ENCODE data around the gene POLR3C.

POLR3C gene

DNA sequence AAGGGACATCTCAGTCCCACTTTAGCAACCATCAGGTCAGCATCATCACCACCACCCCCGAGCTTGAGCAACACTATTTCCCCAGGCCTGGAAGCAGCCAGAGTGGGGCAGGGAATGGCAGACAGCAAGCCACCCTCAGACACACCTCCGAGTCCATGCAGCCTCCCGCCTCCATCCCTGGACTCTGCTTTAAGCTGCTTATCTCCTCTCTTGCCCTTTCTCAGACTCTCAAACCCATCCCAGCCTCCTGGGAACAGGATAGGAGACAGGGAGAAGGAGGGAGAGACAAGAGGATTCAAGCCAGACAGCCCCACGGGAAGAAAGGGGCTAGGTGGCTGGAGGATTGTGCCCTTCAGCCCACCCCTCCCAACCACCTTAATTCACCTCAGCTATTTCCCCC is 33.2 kb downstream of the POLR3C start:
- Histone ChIP-seq H3K9ac (ENCODE audit: insufficient read length) (no peak overlapping the region), H3K27ac (no peak overlapping the region), H3K9me3 (ENCODE audit: low read depth, low read length) (no peaks in the 10 kb centered on the region), H3K4me3 (no peak overlapping the region), H3K36me3 (ENCODE audit: insufficient read depth, low read length) (peaks cover 28% of the 10 kb centered on the region; the same call in 1 of the 2 replicates)
- DNase-seq (ENCODE audit: low read depth, low spot score), result no peak
- TF ChIP-seq POLR2AphosphoS5 (IDR thresholded peaks at IDR 0.05; ENCODE audit: borderline replicate concordance, low read depth, low read length), result no peak
- no peak for TF ChIP-seq FOXP2 (optimal IDR thresholded peaks at IDR 0.05; ENCODE audit: control extremely low read depth, extremely low read length, insufficient read depth)
- TF ChIP-seq EZH2 (IDR thresholded peaks at IDR 0.05), result no peak

- no peak for TF ChIP-seq FOXP2 (optimal IDR thresholded peaks at IDR 0.05; ENCODE audit: control extremely low read depth, extremely low read length, insufficient read depth)
- no peak for TF ChIP-seq POLR2AphosphoS5 (IDR thresholded peaks at IDR 0.05; ENCODE audit: borderline replicate concordance, low read depth, low read length)
- TF ChIP-seq EZH2 (IDR thresholded peaks at IDR 0.05), result no peak
- Histone ChIP-seq H3K27ac (no peak overlapping the region), H3K4me3 (peak overlapping the region; percentile 94), H3K9me3 (ENCODE audit: low read depth, low read length) (no peaks in the 10 kb centered on the region), H3K36me3 (ENCODE audit: insufficient read depth, low read length) (peaks cover 21% of the 10 kb centered on the region; the same call in 1 of the 2 replicates), H3K9ac (ENCODE audit: insufficient read length) (peak overlapping the region; percentile 62)
- no peak for DNase-seq (ENCODE audit: low read depth, low spot score)
Measured at GRCh38 chr1:145858238-145858900, 34.4 kb downstream of the POLR3C start.

- no peak for DNase-seq (ENCODE audit: low read depth, low spot score)
- H3K9me3 ChIP-seq (ENCODE audit: low read depth, low read length), result no peaks in the 10 kb centered on the region
- H3K4me3 ChIP-seq, result peak within 1 kb of the TSS; percentile 94
- peak within 1 kb of the TSS; percentile 62 for H3K9ac ChIP-seq (ENCODE audit: insufficient read length)
- H3K27ac ChIP-seq, result peak within 1 kb of the TSS; percentile 49; the same call in 1 of the 2 replicates
- TF ChIP-seq POLR2AphosphoS5 (IDR thresholded peaks at IDR 0.05; ENCODE audit: borderline replicate concordance, low read depth, low read length), result peak; percentile 59; the same call in 1 of the 2 replicates
- TF ChIP-seq FOXP2 (optimal IDR thresholded peaks at IDR 0.05; ENCODE audit: control extremely low read depth, extremely low read length, insufficient read depth), result no peak
- peaks cover 15% of the 10 kb centered on the region; the same call in 1 of the 2 replicates for H3K36me3 ChIP-seq (ENCODE audit: insufficient read depth, low read length)
Measured at GRCh38 chr1:145858901-145859490, 35.0 kb downstream of the POLR3C start, which contains the start of gene PIAS3. Gene PIAS3 (minus strand): TSS chr1:145859081. CDS start chr1:145858990, 91 bp downstream.

DNA sequence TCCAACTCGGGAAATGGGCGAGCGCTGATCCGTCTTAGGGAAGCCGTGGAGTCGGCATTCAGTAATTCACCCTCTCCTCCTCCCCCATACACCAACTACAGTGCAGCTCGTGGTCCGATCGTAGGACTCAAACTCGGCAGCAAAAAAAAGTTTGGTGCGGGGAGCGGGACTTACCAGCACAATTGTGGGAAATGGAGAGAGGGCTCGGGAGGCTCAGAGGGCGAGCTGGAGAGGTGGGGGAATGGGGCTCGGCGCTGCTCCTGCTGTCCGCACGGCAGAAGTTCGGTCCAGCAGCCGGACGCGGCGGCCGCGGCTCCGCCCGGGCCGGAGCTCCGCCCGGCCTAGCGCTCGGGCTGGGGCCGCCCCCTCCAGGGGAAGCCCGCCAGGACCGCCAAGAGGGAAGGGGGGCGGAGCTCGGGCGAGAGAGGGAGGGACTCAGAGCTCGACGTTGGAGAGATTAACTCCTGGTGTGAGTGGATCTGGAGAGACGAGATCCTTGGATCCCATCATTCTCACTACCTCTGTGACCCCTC is 35.6 kb downstream of the POLR3C start:
- peak overlapping the region; percentile 49; the same call in 1 of the 2 replicates for H3K27ac ChIP-seq

DNA sequence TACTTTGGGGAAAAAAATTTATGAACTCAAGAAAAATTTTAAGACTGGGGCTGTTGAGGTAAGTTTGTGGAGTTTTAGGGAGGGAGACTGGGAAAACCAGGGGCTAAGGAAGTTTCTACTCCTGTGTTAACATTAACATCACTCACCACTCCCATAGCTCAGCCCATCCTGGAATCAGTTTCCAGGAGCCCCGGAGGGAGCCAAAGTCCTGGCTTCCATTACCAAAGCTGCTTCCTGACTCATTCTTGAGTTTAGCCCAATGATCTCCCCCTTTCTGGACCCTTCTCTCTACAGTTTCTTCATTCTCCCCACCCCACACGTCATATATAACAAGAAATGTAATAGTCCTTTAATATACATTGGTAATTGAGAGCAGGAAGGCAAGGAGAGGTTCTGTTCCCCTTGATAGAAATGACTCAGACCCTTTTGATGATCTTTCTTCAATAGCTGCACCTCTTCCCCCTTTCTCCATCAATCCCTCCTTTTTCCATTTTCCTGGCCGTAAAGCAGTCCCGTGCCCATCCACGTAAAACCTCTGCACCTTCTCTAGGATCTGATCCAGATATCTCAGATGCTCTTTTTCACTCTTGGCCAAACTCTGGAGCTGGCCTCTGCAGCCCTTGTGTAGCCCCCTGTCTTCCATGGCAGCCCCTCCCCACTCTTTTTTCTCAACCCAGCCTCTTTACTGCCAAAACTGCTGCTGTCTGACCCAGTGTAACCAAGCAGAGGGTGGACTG is 39.5 kb downstream of the POLR3C start:
- Histone ChIP-seq H3K4me3 (no peak overlapping the region), H3K27ac (no peak overlapping the region), H3K36me3 (ENCODE audit: insufficient read depth, low read length) (no peaks in the 10 kb centered on the region), H3K9ac (ENCODE audit: insufficient read length) (no peak overlapping the region), H3K9me3 (ENCODE audit: low read depth, low read length) (no peaks in the 10 kb centered on the region)
- TF ChIP-seq POLR2AphosphoS5 (IDR thresholded peaks at IDR 0.05; ENCODE audit: borderline replicate concordance, low read depth, low read length), result no peak
- DNase-seq (ENCODE audit: low read depth, low spot score), result no peak

More for the DNA sequence above, 35.6 kb downstream of the POLR3C start:
- H3K4me3 ChIP-seq, result peak overlapping the region; percentile 94
- no peak for TF ChIP-seq EZH2 (IDR thresholded peaks at IDR 0.05)
- no peak for TF ChIP-seq FOXP2 (optimal IDR thresholded peaks at IDR 0.05; ENCODE audit: control extremely low read depth, extremely low read length, insufficient read depth)
- TF ChIP-seq POLR2AphosphoS5 (IDR thresholded peaks at IDR 0.05; ENCODE audit: borderline replicate concordance, low read depth, low read length), result no peak; the same call in 1 of the 2 replicates
- peaks cover 14% of the 10 kb centered on the region; the same call in 1 of the 2 replicates for H3K36me3 ChIP-seq (ENCODE audit: insufficient read depth, low read length)
- DNase-seq (ENCODE audit: low read depth, low spot score), result no peak
- H3K9ac ChIP-seq (ENCODE audit: insufficient read length), result peak overlapping the region; percentile 61
- H3K9me3 ChIP-seq (ENCODE audit: low read depth, low read length), result no peaks in the 10 kb centered on the region

GRCh38 chr1:145868232-145868631 is 44.2 kb downstream of the POLR3C start:
- H3K9ac ChIP-seq (ENCODE audit: insufficient read length), result no peak overlapping the region
- H3K9me3 ChIP-seq (ENCODE audit: low read depth, low read length), result no peaks in the 10 kb centered on the region
- no peak overlapping the region for H3K4me3 ChIP-seq
- no peak for DNase-seq (ENCODE audit: low read depth, low spot score)
- H3K36me3 ChIP-seq (ENCODE audit: insufficient read depth, low read length), result no peaks in the 10 kb centered on the region
- TF ChIP-seq EZH2 (IDR thresholded peaks at IDR 0.05) (no peak), FOXP2 (optimal IDR thresholded peaks at IDR 0.05; ENCODE audit: control extremely low read depth, extremely low read length, insufficient read depth) (no peak), POLR2AphosphoS5 (IDR thresholded peaks at IDR 0.05; ENCODE audit: borderline replicate concordance, low read depth, low read length) (no peak)
- no peak overlapping the region for H3K27ac ChIP-seq

DNA sequence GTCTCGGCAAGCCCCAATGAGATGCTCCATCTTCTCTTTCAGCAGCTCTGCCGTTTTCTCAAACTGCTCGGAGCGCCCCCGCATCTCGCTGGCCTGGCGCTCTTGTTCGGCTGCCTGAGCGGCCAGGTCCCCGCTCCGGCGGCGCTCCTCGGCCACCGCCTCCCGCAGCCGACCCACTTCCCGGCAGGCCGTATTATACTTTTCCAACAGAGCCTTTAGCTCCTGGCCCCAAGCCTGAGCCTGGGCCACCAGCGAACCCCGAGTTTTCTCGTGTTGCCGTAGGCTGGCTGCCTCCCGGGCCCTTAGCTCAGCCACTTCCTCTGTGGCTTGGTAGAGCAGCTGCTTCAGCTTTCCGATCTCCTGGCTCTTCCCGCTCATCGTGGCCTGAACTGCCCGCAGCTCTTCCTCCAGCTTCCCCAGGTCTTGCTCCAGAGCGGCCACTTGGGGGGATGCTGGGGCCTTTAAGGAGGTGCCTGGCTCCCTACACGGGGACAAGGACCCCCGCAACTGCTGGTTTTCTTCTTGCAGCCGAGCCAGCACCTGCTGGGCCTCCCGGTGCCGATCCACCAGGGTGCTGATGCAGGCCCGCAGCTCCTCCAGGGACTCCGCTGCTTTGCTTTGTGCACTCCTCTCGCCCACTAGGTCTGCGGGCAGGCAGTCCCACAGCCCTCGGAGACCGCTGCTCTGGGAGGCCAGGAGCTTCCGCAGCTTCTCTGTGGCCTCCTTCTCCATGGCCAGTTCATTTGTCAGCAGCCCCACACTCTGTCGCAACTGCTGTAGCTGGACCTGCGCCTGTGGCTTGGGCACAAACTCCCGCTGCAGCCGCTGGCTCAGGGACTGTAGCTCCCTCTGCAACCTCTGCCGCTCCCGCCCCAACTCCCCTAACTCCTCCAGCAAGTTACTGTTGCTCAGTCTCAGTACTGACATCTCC is 48.3 kb downstream of the POLR3C start:
- no peaks in the 10 kb centered on the region for H3K9me3 ChIP-seq (ENCODE audit: low read depth, low read length)
- H3K9ac ChIP-seq (ENCODE audit: insufficient read length), result no peak overlapping the region
- no peak for DNase-seq (ENCODE audit: low read depth, low spot score)
- H3K4me3 ChIP-seq, result no peak overlapping the region
- H3K27ac ChIP-seq, result no peak overlapping the region
- no peak for TF ChIP-seq EZH2 (IDR thresholded peaks at IDR 0.05)
- no peak for TF ChIP-seq POLR2AphosphoS5 (IDR thresholded peaks at IDR 0.05; ENCODE audit: borderline replicate concordance, low read depth, low read length)
- TF ChIP-seq FOXP2 (optimal IDR thresholded peaks at IDR 0.05; ENCODE audit: control extremely low read depth, extremely low read length, insufficient read depth), result no peak
- no peaks in the 10 kb centered on the region for H3K36me3 ChIP-seq (ENCODE audit: insufficient read depth, low read length)

Data from SK-N-MC (cell line).